GM12878 (cell line): ENCODE measurements around the gene MTTP.

Experiments
- CTCF ChIP-seq, 3 experiments: IDR thresholded peaks in 2 of 3; conservative IDR thresholded peaks in 1 of 3; 2 replicates each; pipeline ENCODE4 v1.5.1; 2011; ENCODE audit warnings: low read depth in 3 of 3, low read length in 3 of 3, mild to moderate bottlenecking in 3 of 3, control low read depth in 2 of 3, moderate library complexity in 2 of 3, inconsistent platforms in 1 of 3, mixed read lengths in 1 of 3; ENCODE audit not compliant: control insufficient read depth in 2 of 3, insufficient read depth in 1 of 3; ENCODE audit errors: extremely low read depth in 1 of 3
- E2F4 ChIP-seq: IDR thresholded peaks from 2 replicates; pipeline ENCODE4 v1.6.1; 2012; ENCODE audit warnings: low read depth, low read length, improper control_type of control experiment
- EZH2 ChIP-seq: IDR thresholded peaks from 2 replicates; pipeline ENCODE4 v1.6.1; 2012; ENCODE audit warnings: low read depth, mild to moderate bottlenecking, control low read depth, inconsistent platforms, low read length, borderline replicate concordance; ENCODE audit not compliant: control insufficient read depth
- NR2C2 ChIP-seq: IDR thresholded peaks from 2 replicates; pipeline ENCODE4 v1.6.1; 2011; ENCODE audit warnings: borderline replicate concordance, low read depth; ENCODE audit not compliant: control insufficient read depth, insufficient read length
- POLR2AphosphoS5 ChIP-seq: IDR thresholded peaks from 2 replicates; pipeline ENCODE4 v1.6.1; 2011; ENCODE audit warnings: mild to moderate bottlenecking, low read length, inconsistent platforms

GRCh38 chr4:99536271-99536670, 38.4 kb upstream of the MTTP start:
- no peak for TF ChIP-seq CTCF (IDR thresholded peaks at IDR 0.05 in 2 of 3, conservative IDR thresholded peaks at IDR 0.05 in 1 of 3; ENCODE audit: control insufficient read depth in 2 of 3, extremely low read depth in 1 of 3, insufficient read depth in 1 of 3, low read depth in 3 of 3, low read length in 3 of 3)
- no peak for TF ChIP-seq EZH2
- no peak for TF ChIP-seq E2F4
- TF ChIP-seq NR2C2 = no peak
- TF ChIP-seq POLR2AphosphoS5 = no peak
